HEK293 (cell line): ENCODE measurements around the gene OIP5.

Source experiments
- CTCF ChIP-seq: fragments of 450-650 bp; formaldehyde crosslinking; IDR thresholded peaks from 2 replicates; pipeline ENCODE4 v1.5.1; 2016; ENCODE audit warnings: missing biosample characterization, missing genetic modification characterization
- EGR2 ChIP-seq: fragments of 450-650 bp; formaldehyde crosslinking; IDR thresholded peaks from 2 replicates; pipeline ENCODE4 v1.5.1; 2016; ENCODE audit warnings: low read depth, missing biosample characterization, missing genetic modification characterization
- KLF8 ChIP-seq: fragments of 450-650 bp; formaldehyde crosslinking; IDR thresholded peaks from 2 replicates; pipeline ENCODE4 v1.5.1; 2016; ENCODE audit warnings: missing biosample characterization, missing genetic modification characterization
- MEIS1 ChIP-seq: sonication (generic); formaldehyde crosslinking; IDR thresholded peaks from 2 replicates; pipeline ENCODE4 v1.8.1; 2022; ENCODE audit warnings: missing genetic modification reagents, mild to moderate bottlenecking, borderline replicate concordance
- PBX3 ChIP-seq: sonication (generic); formaldehyde crosslinking; IDR thresholded peaks from 2 replicates; pipeline ENCODE4 v1.8.1; 2022; ENCODE audit warnings: mild to moderate bottlenecking, moderate library complexity, missing genetic modification reagents
- PRDM6 ChIP-seq: fragments of 450-650 bp; formaldehyde crosslinking; IDR thresholded peaks from 2 replicates; pipeline ENCODE4 v1.5.1; 2017; ENCODE audit warnings: missing biosample characterization, missing genetic modification characterization
- RBAK ChIP-seq: fragments of 450-650 bp; formaldehyde crosslinking; IDR thresholded peaks from 2 replicates; pipeline ENCODE4 v1.5.1; 2016; ENCODE audit warnings: missing biosample characterization, missing genetic modification characterization
- ZBTB48 ChIP-seq: fragments of 450-650 bp; formaldehyde crosslinking; IDR thresholded peaks from 2 replicates; pipeline ENCODE4 v1.5.1; 2016; ENCODE audit warnings: missing biosample characterization, missing genetic modification characterization
- ZBTB7A ChIP-seq: fragments of 450-650 bp; formaldehyde crosslinking; IDR thresholded peaks from 2 replicates; pipeline ENCODE4 v1.5.1; 2016; ENCODE audit warnings: low read depth, missing biosample characterization, missing genetic modification characterization
- ZFP69B ChIP-seq: fragments of 450-650 bp; formaldehyde crosslinking; IDR thresholded peaks from 2 replicates; pipeline ENCODE4 v1.5.1; 2016; ENCODE audit warnings: missing biosample characterization, missing genetic modification characterization
- ZNF114 ChIP-seq: fragments of 450-650 bp; formaldehyde crosslinking; IDR thresholded peaks from 2 replicates; pipeline ENCODE4 v1.5.0; 2017; ENCODE audit warnings: missing biosample characterization, missing genetic modification characterization
- ZNF155 ChIP-seq: fragments of 450-650 bp; formaldehyde crosslinking; IDR thresholded peaks from 2 replicates; pipeline ENCODE4 v1.5.1; 2016; ENCODE audit warnings: missing biosample characterization, missing genetic modification characterization
- ZNF169 ChIP-seq: fragments of 450-650 bp; formaldehyde crosslinking; IDR thresholded peaks from 2 replicates; pipeline ENCODE4 v1.5.1; 2016; ENCODE audit warnings: missing biosample characterization, missing genetic modification characterization
- ZNF184 ChIP-seq: fragments of 450-650 bp; IDR thresholded peaks from 2 replicates; pipeline ENCODE4 v1.5.1; 2018; ENCODE audit warnings: missing biosample characterization, mild to moderate bottlenecking, missing genetic modification characterization
- ZNF202 ChIP-seq: fragments of 450-650 bp; formaldehyde crosslinking; IDR thresholded peaks from 2 replicates; pipeline ENCODE4 v1.5.1; 2016; ENCODE audit warnings: missing biosample characterization, missing genetic modification characterization, borderline replicate concordance
- ZNF214 ChIP-seq: fragments of 450-650 bp; formaldehyde crosslinking; IDR thresholded peaks from 2 replicates; pipeline ENCODE4 v1.5.1; 2017; ENCODE audit warnings: missing biosample characterization, mild to moderate bottlenecking, missing genetic modification characterization, borderline replicate concordance
- ZNF266 ChIP-seq: fragments of 450-650 bp; formaldehyde crosslinking; IDR thresholded peaks from 2 replicates; pipeline ENCODE4 v1.5.1; 2016; ENCODE audit warnings: missing biosample characterization, missing genetic modification characterization, low read depth
- ZNF292 ChIP-seq: fragments of 450-650 bp; formaldehyde crosslinking; IDR thresholded peaks from 2 replicates; pipeline ENCODE4 v1.5.1; 2016; ENCODE audit warnings: low read depth, missing biosample characterization, missing genetic modification characterization, borderline replicate concordance
- ZNF354C ChIP-seq: fragments of 450-650 bp; formaldehyde crosslinking; IDR thresholded peaks from 2 replicates; pipeline ENCODE4 v1.5.1; 2016; ENCODE audit warnings: missing biosample characterization, missing genetic modification characterization, low read depth, borderline replicate concordance
- ZNF391 ChIP-seq: fragments of 450-650 bp; formaldehyde crosslinking; IDR thresholded peaks from 2 replicates; pipeline ENCODE4 v1.5.1; 2016; ENCODE audit warnings: low read depth, missing biosample characterization, missing genetic modification characterization, borderline replicate concordance
- ZNF398 ChIP-seq: fragments of 450-650 bp; formaldehyde crosslinking; IDR thresholded peaks from 2 replicates; pipeline ENCODE4 v1.5.1; 2017; ENCODE audit warnings: missing biosample characterization, missing genetic modification characterization
- ZNF433 ChIP-seq: fragments of 450-650 bp; formaldehyde crosslinking; IDR thresholded peaks from 2 replicates; pipeline ENCODE4 v1.5.1; 2016; ENCODE audit warnings: missing biosample characterization, missing genetic modification characterization, low read depth
- ZNF521 ChIP-seq: fragments of 450-650 bp; formaldehyde crosslinking; IDR thresholded peaks from 2 replicates; pipeline ENCODE4 v1.5.1; 2017; ENCODE audit warnings: missing biosample characterization, mild to moderate bottlenecking, missing genetic modification characterization
- ZNF530 ChIP-seq: fragments of 450-650 bp; formaldehyde crosslinking; IDR thresholded peaks from 2 replicates; pipeline ENCODE4 v1.5.1; 2016; ENCODE audit warnings: low read depth, missing biosample characterization, missing genetic modification characterization
- ZNF580 ChIP-seq: fragments of 450-650 bp; formaldehyde crosslinking; IDR thresholded peaks from 2 replicates; pipeline ENCODE4 v1.5.1; 2016; ENCODE audit warnings: missing biosample characterization, missing genetic modification characterization
- ZNF624 ChIP-seq: fragments of 450-650 bp; formaldehyde crosslinking; IDR thresholded peaks from 2 replicates; pipeline ENCODE4 v1.5.1; 2017; ENCODE audit warnings: missing biosample characterization, missing genetic modification characterization
- ZNF639 ChIP-seq: fragments of 450-650 bp; formaldehyde crosslinking; IDR thresholded peaks from 2 replicates; pipeline ENCODE4 v1.5.1; 2016; ENCODE audit warnings: missing biosample characterization, missing genetic modification characterization
- ZNF768 ChIP-seq: fragments of 450-650 bp; formaldehyde crosslinking; IDR thresholded peaks from 2 replicates; pipeline ENCODE4 v1.5.1; 2018; ENCODE audit warnings: missing biosample characterization, mild to moderate bottlenecking, missing genetic modification characterization
- ZSCAN5A ChIP-seq: fragments of 450-650 bp; formaldehyde crosslinking; IDR thresholded peaks from 2 replicates; pipeline ENCODE4 v1.5.1; 2016; ENCODE audit warnings: missing biosample characterization, missing genetic modification characterization
- ZXDB ChIP-seq: fragments of 450-650 bp; formaldehyde crosslinking; IDR thresholded peaks from 2 replicates; pipeline ENCODE4 v1.5.1; 2016; ENCODE audit warnings: missing biosample characterization, missing genetic modification characterization

OIP5 gene

GRCh38 chr15:41332194-41333025 is at the start of gene OIP5, which contains the start of gene NUSAP1 (continued):
- TF ChIP-seq CTCF (tag by site-specific recombination) (peak; percentile 88), ZBTB7A (no peak), ZNF169 (no peak), ZXDB (tag by site-specific recombination) (peak; percentile 71), MEIS1 (no peak), ZFP69B (tag by site-specific recombination) (no peak; the same call in none of the 2 replicates), ZSCAN5A (tag by site-specific recombination) (no peak), ZNF266 (tag by site-specific recombination) (no peak), EGR2 (tag by site-specific recombination) (no peak), PRDM6 (tag by site-specific recombination) (no peak), ZNF292 (no peak), RBAK (no peak), ZNF114 (tag by site-specific recombination) (no peak), ZNF768 (tag by site-specific recombination) (no peak), ZNF398 (tag by site-specific recombination) (no peak), PBX3 (CRISPR knock-in tag) (no peak), KLF8 (tag by site-specific recombination) (peak; percentile 53), ZNF521 (no peak), ZNF155 (tag by site-specific recombination) (no peak), ZNF184 (no peak), ZNF530 (no peak), ZBTB48 (tag by site-specific recombination) (no peak; the same call in 1 of the 2 replicates), ZNF214 (tag by site-specific recombination) (no peak), ZNF580 (tag by site-specific recombination) (0 out of 2 replicates have a peak, but pooled peaks have one; percentile 35), ZNF624 (tag by site-specific recombination) (no peak), ZNF202 (tag by site-specific recombination) (no peak), ZNF639 (peak; percentile 61; the same call in 1 of the 2 replicates), ZNF354C (tag by site-specific recombination) (no peak), ZNF391 (no peak), ZNF433 (tag by site-specific recombination) (no peak)
